GM12891 (cell line): ENCODE results near the gene BACH2.
"Not testable (repeated sequence)": the region's sequence is repeated elsewhere in the genome, so short reads cannot be mapped to it uniquely, and the experiment has no call there.

Experiments used
- PAX5 ChIP-seq: IDR thresholded peaks from 2 replicates; pipeline ENCODE4 v1.6.1; 2011; ENCODE audit warnings: low read length, moderate library complexity, mild to moderate bottlenecking; ENCODE audit not compliant: insufficient read depth, severe bottlenecking
- POLR2A ChIP-seq: IDR thresholded peaks from 2 replicates; pipeline ENCODE4 v1.6.1; 2011; ENCODE audit warnings: low read depth, low read length, control low read depth
- POLR2AphosphoS5 ChIP-seq: IDR thresholded peaks from 2 replicates; pipeline ENCODE4 v1.6.1; 2011; ENCODE audit warnings: low read depth, low read length, control low read depth
- SPI1 ChIP-seq: IDR thresholded peaks from 2 replicates; pipeline ENCODE4 v1.6.1; 2011; ENCODE audit warnings: low read depth, low read length, control low read depth
- TAF1 ChIP-seq: IDR thresholded peaks from 2 replicates; pipeline ENCODE4 v1.6.1; 2011; ENCODE audit warnings: low read depth, low read length, control low read depth

DNA sequence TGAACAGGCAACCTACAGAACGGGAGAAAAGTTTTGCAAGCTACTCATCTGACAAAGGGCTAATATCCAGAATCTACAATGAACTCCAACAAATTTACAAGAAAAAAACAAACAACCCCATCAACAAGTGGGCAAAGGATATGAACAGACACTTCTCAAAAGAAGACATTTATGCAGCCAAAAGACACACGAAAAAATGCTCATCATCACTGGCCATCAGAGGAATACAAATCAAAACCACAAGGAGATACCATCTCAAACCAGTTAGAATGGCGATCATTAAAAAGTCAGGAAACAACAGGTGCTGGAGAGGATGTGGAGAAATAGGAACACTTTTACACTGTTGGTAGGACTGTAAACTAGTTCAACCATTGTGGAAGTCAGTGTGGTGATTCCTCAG is 237.5 kb downstream of the BACH2 start:
- TF ChIP-seq POLR2A, SPI1, PAX5, POLR2AphosphoS5, TAF1: not testable (repeated sequence)
